Limb (tissue), 2 donors: ENCODE measurements around the gene MRC2.

Experiments used
- DNase-seq, 2 donors: peaks; one replicate each; pipeline ENCODE4 v3.0.0-alpha.2; 2016; ENCODE audit errors: extremely low spot score in 2 of 2

Gene MRC2

GRCh38 chr17:62631086-62631935 is 3.8 kb downstream of the MRC2 start:
- DNase-seq = no peak

DNA sequence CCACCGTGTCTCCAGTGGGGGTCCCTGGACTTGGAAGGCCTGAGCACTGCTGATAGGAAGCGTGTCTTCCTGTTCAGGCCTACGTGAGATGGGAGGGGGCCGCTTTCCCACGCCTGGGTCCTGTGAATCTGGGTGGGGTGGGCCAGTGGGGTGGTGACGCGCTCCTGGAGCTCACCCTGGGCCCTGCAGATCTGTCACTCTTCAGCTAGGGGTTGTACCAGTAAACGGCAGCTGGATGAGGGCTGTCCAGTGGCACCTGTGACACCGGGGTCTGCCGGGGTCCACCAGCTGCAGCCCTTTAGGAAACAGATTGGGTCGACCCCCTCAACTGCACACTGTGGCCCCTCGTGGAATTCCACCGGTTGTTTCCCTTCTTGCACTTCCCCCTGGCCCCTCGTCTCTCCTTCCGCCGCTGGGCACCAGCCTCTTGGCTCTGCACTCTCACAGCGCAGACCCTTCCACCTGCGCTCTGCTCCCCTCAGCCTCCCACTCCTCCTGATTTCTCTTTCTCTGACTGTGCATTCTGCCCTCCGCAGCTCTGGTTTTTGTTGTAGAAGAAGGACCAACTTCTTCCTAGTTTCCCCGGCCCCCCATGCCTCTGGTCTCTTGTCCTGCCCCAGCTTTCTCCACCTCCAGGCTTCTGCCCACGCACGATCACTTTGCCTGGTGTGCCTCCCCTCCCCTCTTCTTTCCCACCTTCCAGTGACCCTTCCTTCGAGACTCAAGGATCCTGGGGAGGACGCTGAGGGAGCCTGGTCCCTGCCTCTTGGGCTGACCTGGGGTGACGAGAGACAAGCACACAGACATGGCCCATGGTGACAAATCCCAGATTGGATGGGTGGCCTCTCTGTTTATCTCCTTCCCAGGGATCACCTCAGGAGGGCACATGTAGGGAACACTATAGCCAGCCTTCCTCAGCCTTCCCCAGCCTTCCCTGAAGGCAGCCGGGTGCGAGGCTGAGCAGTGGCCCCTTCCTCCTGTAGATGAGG is 4.8 kb downstream of the MRC2 start:
- no peak for DNase-seq

DNA sequence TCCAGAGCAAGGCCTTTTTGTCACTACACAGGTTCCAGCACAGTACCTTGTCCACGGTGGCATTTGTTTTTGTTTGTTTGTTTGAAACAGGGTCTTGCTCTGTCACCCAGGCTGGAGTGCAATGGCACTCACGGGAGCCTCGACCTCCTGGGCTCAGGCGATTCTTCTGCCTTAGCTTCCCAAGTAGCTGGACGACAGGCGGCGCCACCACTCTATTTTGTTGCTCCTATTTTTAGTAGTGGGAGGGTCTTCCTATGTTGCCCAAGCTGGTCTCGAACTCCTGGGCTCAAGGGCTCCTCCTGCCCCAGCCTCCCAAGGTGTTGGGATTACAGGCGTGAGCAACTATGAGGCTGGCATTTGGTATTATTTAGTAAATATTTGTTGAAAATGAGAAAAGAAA is 10.3 kb downstream of the MRC2 start:
- DNase-seq = no peak

DNA sequence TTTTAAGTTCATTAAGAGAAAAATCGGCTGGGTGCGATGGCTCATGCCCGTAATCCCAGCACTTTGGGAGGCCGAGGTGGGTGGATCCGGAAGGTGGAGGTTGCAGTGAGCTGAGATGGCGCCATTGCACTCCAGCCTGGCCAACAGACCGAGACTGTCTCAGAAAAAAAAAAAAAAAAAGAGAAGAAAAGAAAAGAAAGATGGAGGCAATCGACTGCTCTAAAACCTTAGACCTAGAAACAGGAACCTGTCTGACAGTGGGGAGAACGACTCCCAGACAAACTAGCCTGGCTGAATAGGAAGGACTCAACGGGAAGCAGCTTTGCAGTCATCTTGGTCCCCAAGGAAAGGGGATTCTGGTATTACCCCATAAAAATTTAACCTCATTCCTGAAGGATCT is 13.7 kb downstream of the MRC2 start:
- DNase-seq = no peak

GRCh38 chr17:62641951-62642350 is 14.5 kb downstream of the MRC2 start:
- DNase-seq = no peak

- DNase-seq = no peak
These were observed 16.0 kb downstream of the MRC2 start for GRCh38 chr17:62643496-62643895.

DNA sequence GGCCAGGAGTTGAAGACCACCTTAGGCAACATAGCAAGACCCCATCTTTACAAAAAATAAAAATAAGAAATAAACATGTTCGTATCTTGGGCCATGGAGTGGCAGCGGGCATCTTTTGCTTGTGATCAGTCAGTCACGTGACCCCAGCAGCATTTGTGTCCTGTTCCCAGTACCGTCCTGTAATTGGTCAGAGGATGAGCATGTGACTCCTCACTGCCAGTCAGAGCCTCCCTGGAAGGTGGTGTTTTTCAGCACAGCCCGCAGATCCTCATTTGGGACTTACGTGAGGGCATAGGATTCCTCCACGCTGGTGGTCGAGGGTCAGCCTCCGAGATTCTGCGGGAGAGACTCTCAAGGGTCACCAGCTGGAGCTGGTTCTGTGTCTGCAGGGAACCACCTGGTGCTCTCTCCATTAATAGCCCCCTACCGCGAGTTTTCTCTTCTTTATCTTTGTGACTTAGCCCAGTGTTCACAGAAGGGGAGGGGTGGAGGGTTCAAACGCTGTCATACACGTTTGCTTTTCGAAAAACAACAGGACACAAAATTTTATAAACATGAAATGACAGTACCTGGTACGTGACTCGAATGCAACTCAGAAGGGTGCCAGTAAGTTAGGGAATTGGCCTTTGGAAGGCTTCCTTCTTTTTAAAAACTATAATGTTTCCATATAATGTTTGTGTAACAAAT is 17.2 kb downstream of the MRC2 start:
- DNase-seq = no peak

- no peak for DNase-seq
These were observed 20.9 kb downstream of the MRC2 start for GRCh38 chr17:62648251-62648955.

DNA sequence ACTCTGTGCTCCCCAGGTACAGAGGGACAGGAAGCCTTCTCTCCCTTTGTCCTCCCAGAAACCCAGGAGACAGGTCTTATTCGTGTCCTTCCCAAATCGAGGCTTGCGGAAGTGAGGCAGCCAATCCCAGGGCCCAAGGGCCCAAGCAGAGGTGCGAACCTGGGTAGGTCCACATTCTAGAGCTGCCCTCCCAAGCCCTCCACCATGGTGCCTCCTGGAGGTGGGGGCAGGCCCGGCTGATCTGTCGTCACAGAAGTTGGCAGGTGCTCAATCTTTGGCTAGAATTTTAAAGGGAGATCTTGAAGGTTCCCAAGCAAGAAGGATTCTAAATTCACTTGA is 21.5 kb downstream of the MRC2 start:
- DNase-seq = no peak

DNA sequence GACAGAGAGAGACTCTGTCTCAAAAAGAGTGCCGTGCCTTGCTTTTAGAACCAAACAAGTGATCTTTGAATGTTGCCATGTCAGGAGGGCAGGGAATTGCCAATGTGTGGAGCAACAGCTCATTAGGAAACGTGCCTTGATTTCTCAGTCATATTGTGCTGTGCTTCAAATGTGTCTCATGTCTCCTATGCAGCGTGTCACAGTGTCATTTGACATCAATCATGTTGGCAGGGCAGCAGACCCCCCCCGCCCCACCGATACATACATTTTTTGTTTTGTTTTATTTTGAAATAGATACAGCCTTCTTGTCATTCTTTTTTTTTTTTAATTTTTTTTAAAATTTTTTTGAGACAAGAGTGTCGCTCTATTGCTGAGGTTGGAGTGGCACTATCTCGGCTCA is 22.1 kb downstream of the MRC2 start:
- DNase-seq = no peak

- DNase-seq = no peak
These were observed 23.1 kb downstream of the MRC2 start for GRCh38 chr17:62650587-62650986.

- peak in 1 of 2 donors; percentile 66 for DNase-seq
These were observed 25.0 kb downstream of the MRC2 start for GRCh38 chr17:62652251-62653001.

GRCh38 chr17:62653002-62653825 is 25.7 kb downstream of the MRC2 start:
- DNase-seq = peak; percentile 40 to 79

- DNase-seq = no peak
These were observed 26.6 kb downstream of the MRC2 start for GRCh38 chr17:62653826-62654761.

DNA sequence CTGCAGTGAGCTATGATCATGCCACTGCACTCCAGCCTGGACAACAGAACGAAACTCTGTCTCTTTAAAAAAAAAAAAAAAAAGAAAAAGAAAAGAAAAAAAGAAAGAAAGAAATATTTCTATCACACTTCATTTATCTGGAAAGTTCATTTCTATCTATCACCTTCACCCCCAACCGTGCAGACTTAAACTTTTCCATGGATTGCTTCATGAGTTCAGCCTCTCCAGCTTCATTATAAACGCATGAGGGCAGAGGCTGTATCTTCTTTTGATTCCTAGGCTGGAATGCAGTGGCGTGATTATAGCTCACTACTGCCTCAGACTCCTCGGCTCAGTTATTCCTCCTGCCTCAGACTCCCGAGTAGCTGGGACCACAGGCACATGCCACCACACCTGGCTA is 28.2 kb downstream of the MRC2 start:
- DNase-seq = no peak

- no peak for DNase-seq
These were observed 29.0 kb downstream of the MRC2 start for GRCh38 chr17:62656446-62656845.

- no peak for DNase-seq
These were observed 29.7 kb downstream of the MRC2 start for GRCh38 chr17:62657145-62657665.

DNA sequence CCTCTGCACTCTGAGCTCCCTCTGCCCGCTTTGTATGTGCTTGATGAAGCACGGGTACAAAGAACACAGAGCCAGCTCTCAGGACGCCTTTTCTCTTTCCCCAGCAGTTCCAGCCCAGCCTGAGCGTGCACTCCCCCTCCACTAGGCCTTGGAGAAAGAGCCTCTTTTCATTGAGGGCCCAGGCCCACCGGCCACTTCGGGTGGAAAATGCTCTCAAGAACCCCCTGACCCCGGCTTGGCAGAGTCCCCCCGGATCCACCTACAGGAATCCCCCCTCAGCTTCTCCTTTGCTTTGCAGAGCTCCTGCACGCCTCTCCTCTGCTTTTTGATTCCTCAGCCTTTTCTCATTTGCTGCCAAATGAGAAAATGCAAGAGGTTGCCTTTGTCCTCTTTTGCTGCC is 30.2 kb downstream of the MRC2 start:
- DNase-seq = no peak
